Left cardiac atrium (tissue), 2 donors: ENCODE results near the gene EVA1A. TPM values are rescaled to one million over a fixed set of nuclear protein-coding genes. Genes with fewer than 3 reads are reported as not detected.

Experiments used
- total RNA-seq, 2 donors: library from RNA; stranded (reverse); fragmentation: NEBNext Ultra II Directional; extraction: Animal tissue kit (Norgen Biotek cat#: 25700); gene quantifications; one replicate each; pipeline ENCODE4 v1.2.1, GENCODE V29; 2021
- donor health status: DM: no; HTN: yes; CAD: no; lungs with severe emphysema.
- donor health status: DM: yes; HTN: yes; CAD: no.

The EVA1A gene
- total RNA-seq, 2 donors from 2014 or later = 0.44 to 0.84 TPM

Other genes with a start within 250 kb of the EVA1A start
- 10 to 100 TPM; 40.4 to 46.1 TPM for gene MRPL19, start 85.8 kb upstream of the EVA1A start, total RNA-seq
- 10 to 100 TPM; 10.4 to 14.7 TPM for gene GCFC2, start 150.0 kb upstream of the EVA1A start, total RNA-seq